Measurements from ENCODE around the gene COL11A1. TPM values are rescaled to one million over a fixed set of nuclear protein-coding genes. Genes with fewer than 3 reads are reported as not detected.

Gene COL11A1
- polyA plus RNA-seq, 1 experiment = 8.2 TPM

DNA sequence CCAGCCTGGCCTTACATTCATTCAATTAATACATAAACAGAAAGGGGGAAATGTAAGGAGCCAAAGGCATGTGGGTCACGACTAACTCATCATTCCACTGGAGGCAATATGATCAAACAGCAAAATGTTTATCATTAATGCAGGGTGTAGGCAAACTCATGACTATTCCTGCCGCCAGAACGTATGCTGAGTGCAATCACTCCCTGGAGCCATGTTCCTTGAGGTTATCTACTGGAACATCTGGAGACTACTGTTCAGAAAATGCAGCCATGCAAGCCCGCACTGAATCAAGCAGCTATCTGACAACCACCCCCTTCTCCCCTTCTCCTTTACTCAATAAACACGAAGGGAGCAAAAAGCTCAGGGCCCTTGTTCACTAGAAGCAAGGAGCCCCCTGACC is 267.6 kb downstream of the COL11A1 start:
- no peak overlapping the region for H3K27ac ChIP-seq (ENCODE audit: low read depth, low read length)
- TF ChIP-seq CTCF (IDR thresholded peaks at IDR 0.05; ENCODE audit: low read depth, low read length) = no peak
- no peak for DNase-seq (ENCODE audit: low read depth, low spot score)
- no peaks in the 10 kb centered on the region for H3K9me3 ChIP-seq (ENCODE audit: control insufficient read depth, insufficient read depth, low read length)
- ChIA-PET POLR2A (no interaction called here), CTCF (no interaction called here)
- no peaks in the 10 kb centered on the region for H3K27me3 ChIP-seq (ENCODE audit: control insufficient read depth, insufficient read depth, low read length)
- no peak overlapping the region for H3K4me3 ChIP-seq (ENCODE audit: low read depth, low read length)

DNA sequence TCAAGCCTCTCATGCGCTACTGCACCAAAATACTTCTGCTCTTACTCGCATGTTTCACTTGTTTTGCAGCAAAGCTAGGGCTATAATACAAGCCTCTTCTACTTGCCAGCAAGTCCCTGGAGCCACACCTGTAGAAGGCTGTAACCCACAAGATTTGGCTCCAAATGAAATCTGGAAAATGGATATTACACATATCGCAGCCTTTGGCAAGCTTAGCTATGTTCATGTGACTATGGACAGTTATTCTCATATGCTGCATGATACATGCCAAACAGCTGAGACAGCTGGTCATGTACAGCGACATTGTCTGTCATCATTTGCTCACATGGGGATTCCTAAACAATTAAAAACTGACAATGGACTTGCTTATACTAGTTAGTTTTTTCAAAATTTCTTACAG is 270.3 kb downstream of the COL11A1 start:
- no peak for TF ChIP-seq CTCF (IDR thresholded peaks at IDR 0.05; ENCODE audit: low read depth, low read length)
- POLR2A ChIA-PET = interaction anchor here (1.2 kb wide), 1 partner anchor 14 kb away, joined by 3 read pairs; no protein-coding TSS in a partner anchor
- Histone ChIP-seq H3K4me3 (ENCODE audit: low read depth, low read length) (no peak overlapping the region), H3K9me3 (ENCODE audit: control insufficient read depth, insufficient read depth, low read length) (peaks cover 7% of the 10 kb centered on the region; the same call in 1 of the 2 replicates), H3K27me3 (ENCODE audit: control insufficient read depth, insufficient read depth, low read length) (no peaks in the 10 kb centered on the region), H3K27ac (ENCODE audit: low read depth, low read length) (no peak overlapping the region)
- DNase-seq (ENCODE audit: low read depth, low spot score) = no peak
- CTCF ChIA-PET = no interaction called here

GRCh38 chr1:102837551-102837950 is 270.8 kb downstream of the COL11A1 start:
- H3K27me3 ChIP-seq (ENCODE audit: control insufficient read depth, insufficient read depth, low read length) = no peaks in the 10 kb centered on the region
- CTCF ChIA-PET = no interaction called here
- no peak overlapping the region for H3K27ac ChIP-seq (ENCODE audit: low read depth, low read length)
- peaks cover 7% of the 10 kb centered on the region; the same call in 1 of the 2 replicates for H3K9me3 ChIP-seq (ENCODE audit: control insufficient read depth, insufficient read depth, low read length)
- no peak for DNase-seq (ENCODE audit: low read depth, low spot score)
- TF ChIP-seq CTCF (IDR thresholded peaks at IDR 0.05; ENCODE audit: low read depth, low read length) = no peak
- POLR2A ChIA-PET = interaction anchor here (1.2 kb wide), 1 partner anchor 14 kb away, joined by 3 read pairs; no protein-coding TSS in a partner anchor
- no peak overlapping the region for H3K4me3 ChIP-seq (ENCODE audit: low read depth, low read length)

DNA sequence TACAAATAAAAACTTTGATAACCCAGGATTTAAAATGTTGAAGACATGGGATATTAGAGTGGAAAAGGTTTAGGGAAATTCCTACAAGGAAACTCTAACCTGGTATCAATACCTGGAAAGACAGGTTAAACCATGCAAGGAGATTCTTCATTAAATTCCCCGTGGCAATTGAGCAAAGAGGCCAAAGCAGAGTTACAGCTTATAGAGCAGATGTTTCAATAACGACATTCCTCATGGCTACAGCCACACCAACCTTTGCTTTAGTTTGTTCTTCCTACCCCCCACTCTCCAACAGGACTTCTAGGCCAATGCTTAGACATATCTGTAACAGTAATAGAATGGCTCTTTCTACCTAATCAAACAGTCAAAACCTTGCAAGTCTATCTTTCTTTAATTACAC is 271.3 kb downstream of the COL11A1 start:
- no peak for DNase-seq (ENCODE audit: low read depth, low spot score)
- no peak overlapping the region for H3K4me3 ChIP-seq (ENCODE audit: low read depth, low read length)
- ChIA-PET CTCF (no interaction called here), POLR2A (no interaction called here)
- peaks cover 7% of the 10 kb centered on the region; the same call in 1 of the 2 replicates for H3K9me3 ChIP-seq (ENCODE audit: control insufficient read depth, insufficient read depth, low read length)
- H3K27ac ChIP-seq (ENCODE audit: low read depth, low read length) = no peak overlapping the region
- H3K27me3 ChIP-seq (ENCODE audit: control insufficient read depth, insufficient read depth, low read length) = no peaks in the 10 kb centered on the region
- no peak for TF ChIP-seq CTCF (IDR thresholded peaks at IDR 0.05; ENCODE audit: low read depth, low read length)

GRCh38 chr1:102834688-102835320 is 273.5 kb downstream of the COL11A1 start:
- POLR2A ChIA-PET = no interaction called here

More at GRCh38 chr1:102834688-102835320, 273.5 kb downstream of the COL11A1 start:
- H3K27ac ChIP-seq (ENCODE audit: low read depth, low read length) = no peak overlapping the region
- no peak for DNase-seq (ENCODE audit: low read depth, low spot score)
- CTCF ChIA-PET = no interaction called here
- peaks cover 7% of the 10 kb centered on the region; the same call in 1 of the 2 replicates for H3K9me3 ChIP-seq (ENCODE audit: control insufficient read depth, insufficient read depth, low read length)
- no peak overlapping the region for H3K4me3 ChIP-seq (ENCODE audit: low read depth, low read length)
- TF ChIP-seq CTCF (IDR thresholded peaks at IDR 0.05; ENCODE audit: low read depth, low read length) = no peak
- no peaks in the 10 kb centered on the region for H3K27me3 ChIP-seq (ENCODE audit: control insufficient read depth, insufficient read depth, low read length)
